ENCODE data around the gene LGALSL. TPM values are rescaled to one million over a fixed set of nuclear protein-coding genes. Genes with fewer than 3 reads are reported as not detected.

The LGALSL gene
- total RNA-seq, 4 donors from 2014 or later = 13.1 to 30.7 (median 18.1) TPM

GRCh38 chr2:64451051-64451450 lies 2.9 kb upstream of the LGALSL start:
- peaks cover 0 to 24% (median 12%) of the 10 kb centered on the region in 4 donors for H3K4me1 ChIP-seq
- no peaks in the 10 kb centered on the region for H3K36me3 ChIP-seq
- H3K27ac ChIP-seq = no peak overlapping the region
- in situ Hi-C loops (cut with MboI; ENCODE audit: low pct_ligation_motif_present in 1 of 4, low pct_unique_long_range_greater_than_20kb in 1 of 4, low sequenced_read_pairs in 3 of 4) = no loop called here
- H3K9me3 ChIP-seq = no peaks in the 10 kb centered on the region
- intact Hi-C loops (cut with DNase I; ENCODE audit: low total_unique reads) = no loop called here
- 90 to 95% methylated on average over 2 of the region's 2 CpGs for WGBS, 2 donors (ENCODE audit: low coverage in 1 of 2)
- no peak overlapping the region for H3K4me3 ChIP-seq
- no peak for TF ChIP-seq EP300 (IDR thresholded peaks at IDR 0.05; ENCODE audit: low read depth)
- TF ChIP-seq POLR2AphosphoS5 (IDR thresholded peaks at IDR 0.05) = no peak
- no peak for TF ChIP-seq POLR2A (IDR thresholded peaks at IDR 0.05)
- TF ChIP-seq CTCF (IDR thresholded peaks at IDR 0.05) = no peak
- no peak for DNase-seq
- no peaks in the 10 kb centered on the region for H3K27me3 ChIP-seq

- TF ChIP-seq POLR2A (IDR thresholded peaks at IDR 0.05) (no peak), CTCF (IDR thresholded peaks at IDR 0.05) (no peak), EP300 (IDR thresholded peaks at IDR 0.05; ENCODE audit: low read depth) (no peak), POLR2AphosphoS5 (IDR thresholded peaks at IDR 0.05) (no peak)
- no peaks in the 10 kb centered on the region for H3K9me3 ChIP-seq
- peak overlapping the region; percentile 53 to 97 (median 77) for H3K4me3 ChIP-seq
- intact Hi-C loops (cut with DNase I; ENCODE audit: low total_unique reads) (no loop called here), in situ Hi-C loops (cut with MboI; ENCODE audit: low pct_ligation_motif_present in 1 of 4, low pct_unique_long_range_greater_than_20kb in 1 of 4, low sequenced_read_pairs in 3 of 4) (no loop called here)
- H3K4me1 ChIP-seq = peaks cover 0 to 27% (median 13%) of the 10 kb centered on the region in 4 donors
- peaks cover 0 to 21% (median 6%) of the 10 kb centered on the region in 4 donors for H3K36me3 ChIP-seq
- H3K27me3 ChIP-seq = no peaks in the 10 kb centered on the region
- H3K27ac ChIP-seq = peak overlapping the region; percentile 93 to 97 (median 94)
- peak; percentile 66 for DNase-seq
- 13% methylated on average over 33 of the region's 103 CpGs; no CpG with 5 or more reads in 1 of the 2 donors for WGBS, 2 donors (ENCODE audit: low coverage in 1 of 2)
Measured at GRCh38 chr2:64454386-64455332, 697 bp downstream of the LGALSL start.

- intact Hi-C loops (cut with DNase I; ENCODE audit: low total_unique reads) = no loop called here
- Histone ChIP-seq H3K36me3 (peaks cover 0 to 21% (median 6%) of the 10 kb centered on the region in 4 donors), H3K4me1 (peaks cover 0 to 27% (median 13%) of the 10 kb centered on the region in 4 donors), H3K27me3 (no peaks in the 10 kb centered on the region), H3K9me3 (no peaks in the 10 kb centered on the region), H3K4me3 (peak overlapping the region in 3 of 4 donors; percentile 53 to 95 (median 59)), H3K27ac (peak overlapping the region; percentile 93 to 97 (median 94))
- in situ Hi-C loops (cut with MboI; ENCODE audit: low pct_ligation_motif_present in 1 of 4, low pct_unique_long_range_greater_than_20kb in 1 of 4, low sequenced_read_pairs in 3 of 4) = no loop called here
- DNase-seq = no peak
- 70 to 86% methylated on average over 1 to 2 of the region's 2 CpGs for WGBS, 2 donors (ENCODE audit: low coverage in 1 of 2)
- TF ChIP-seq CTCF (IDR thresholded peaks at IDR 0.05) = peak in 2 of 5 experiments; percentile 25 to 35
- no peak for TF ChIP-seq POLR2AphosphoS5 (IDR thresholded peaks at IDR 0.05)
- TF ChIP-seq POLR2A (IDR thresholded peaks at IDR 0.05) = no peak
Measured at GRCh38 chr2:64455545-64455944, 1.6 kb downstream of the LGALSL start.

GRCh38 chr2:64456293-64456692 lies 2.3 kb downstream of the LGALSL start:
- H3K27ac ChIP-seq = no peak overlapping the region
- intact Hi-C loops (cut with DNase I; ENCODE audit: low total_unique reads) (no loop called here), in situ Hi-C loops (cut with MboI; ENCODE audit: low pct_ligation_motif_present in 1 of 4, low pct_unique_long_range_greater_than_20kb in 1 of 4, low sequenced_read_pairs in 3 of 4) (no loop called here)
- peaks cover 0 to 21% (median 6%) of the 10 kb centered on the region in 4 donors for H3K36me3 ChIP-seq
- peaks cover 0 to 27% (median 13%) of the 10 kb centered on the region in 4 donors for H3K4me1 ChIP-seq
- H3K9me3 ChIP-seq = no peaks in the 10 kb centered on the region
- no peaks in the 10 kb centered on the region for H3K27me3 ChIP-seq
- H3K4me3 ChIP-seq = no peak overlapping the region
- 80 to 91% methylated on average over 1 to 6 of the region's 6 CpGs for WGBS, 2 donors (ENCODE audit: low coverage in 1 of 2)
- DNase-seq = no peak
- TF ChIP-seq EP300 (IDR thresholded peaks at IDR 0.05; ENCODE audit: low read depth) = no peak
- TF ChIP-seq POLR2A (IDR thresholded peaks at IDR 0.05) = no peak
- TF ChIP-seq CTCF (IDR thresholded peaks at IDR 0.05) = no peak
- TF ChIP-seq POLR2AphosphoS5 (IDR thresholded peaks at IDR 0.05) = no peak

Data from transverse colon (tissue), 4 donors.